Activated gamma-delta T cell (primary cell): ENCODE measurements around the gene CRAMP1.
A peak's percentile ranks its signal among the peaks of the same experiment; 100 is the strongest.

Source experiments
- DNase-seq: peaks from one replicate; lab custom pipeline; 2025; lab: John Stamatoyannopoulos, UW

Gene CRAMP1

GRCh38 chr16:1596516-1596915 is 15.6 kb upstream of the CRAMP1 start:
- DNase-seq, result no peak

DNA sequence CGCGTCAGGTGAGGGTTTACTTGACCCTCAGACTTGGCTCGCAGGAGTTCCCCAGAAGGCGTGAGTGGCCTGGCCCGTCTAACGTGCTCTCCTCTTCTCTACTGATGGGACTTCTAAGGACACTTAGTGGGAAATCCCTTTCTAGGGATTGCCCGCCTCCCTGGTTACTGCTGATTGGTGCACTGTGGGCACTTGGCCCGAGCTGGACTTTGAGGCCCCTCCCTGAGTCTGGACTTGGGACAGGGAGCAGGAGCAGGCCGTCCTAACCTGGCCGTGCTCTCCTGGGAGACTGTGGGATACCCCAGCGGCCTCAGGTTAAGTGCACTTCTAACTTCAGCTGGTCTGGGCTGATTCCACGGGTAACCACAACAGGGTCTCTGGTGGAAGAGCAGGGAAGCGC is 15.0 kb upstream of the CRAMP1 start:
- no peak for DNase-seq

DNA sequence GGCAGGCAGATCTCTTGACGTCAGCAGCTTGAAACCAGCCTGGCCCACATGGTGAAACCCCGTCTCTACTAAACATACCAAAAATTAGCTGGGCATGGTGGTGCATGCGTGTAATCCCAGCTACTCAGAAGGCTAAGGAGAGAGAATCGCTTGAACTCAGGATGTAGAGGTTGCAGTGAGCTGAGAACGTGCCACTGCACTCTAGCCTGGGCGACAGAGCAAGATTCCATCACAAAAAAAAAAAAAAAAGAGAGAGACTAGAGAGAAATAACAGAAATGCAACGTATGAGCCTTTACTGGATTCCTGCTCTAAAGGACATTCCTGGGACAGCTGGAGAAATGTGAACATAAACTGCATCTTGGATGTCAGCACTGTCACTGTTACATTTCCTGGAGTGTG is 11.1 kb upstream of the CRAMP1 start:
- DNase-seq, result no peak

GRCh38 chr16:1601489-1601888 is 10.7 kb upstream of the CRAMP1 start:
- DNase-seq, result no peak

DNA sequence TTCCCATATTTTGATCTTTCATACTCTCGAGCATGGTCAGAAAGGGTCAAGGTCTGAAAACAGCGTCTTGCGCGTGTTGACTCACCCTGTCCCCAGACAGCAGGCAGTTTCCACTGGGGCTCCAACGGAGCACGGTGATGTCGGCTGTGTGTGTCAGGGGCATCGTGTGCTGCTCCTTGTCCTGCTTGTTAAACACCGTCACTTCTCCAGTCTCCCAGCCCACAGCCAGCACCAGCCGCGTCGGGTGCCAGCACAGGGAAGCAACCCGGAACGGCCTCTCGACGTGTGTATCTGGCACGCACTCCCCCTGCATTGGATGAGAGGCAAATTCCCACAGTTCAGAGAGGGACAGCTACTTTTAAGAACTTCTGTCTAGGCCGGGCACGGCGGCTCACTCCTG is 9.9 kb upstream of the CRAMP1 start:
- DNase-seq, result no peak

DNA sequence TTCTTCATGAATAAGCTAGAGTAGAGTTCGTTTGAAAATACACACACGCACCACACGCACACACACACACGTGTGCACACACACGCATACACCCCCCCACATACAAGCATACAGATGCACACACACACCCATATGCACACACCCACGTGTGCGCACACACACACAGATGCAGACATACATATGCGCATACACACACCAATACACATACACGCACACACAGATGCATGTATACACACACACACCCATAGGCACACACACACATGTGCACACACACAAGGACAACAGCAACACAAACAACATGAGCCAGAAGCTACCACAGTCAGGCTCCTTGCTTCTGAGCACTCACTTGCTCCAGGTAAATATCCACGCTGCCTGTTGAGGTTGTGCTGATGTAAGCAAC is 5.4 kb upstream of the CRAMP1 start:
- DNase-seq, result no peak

DNA sequence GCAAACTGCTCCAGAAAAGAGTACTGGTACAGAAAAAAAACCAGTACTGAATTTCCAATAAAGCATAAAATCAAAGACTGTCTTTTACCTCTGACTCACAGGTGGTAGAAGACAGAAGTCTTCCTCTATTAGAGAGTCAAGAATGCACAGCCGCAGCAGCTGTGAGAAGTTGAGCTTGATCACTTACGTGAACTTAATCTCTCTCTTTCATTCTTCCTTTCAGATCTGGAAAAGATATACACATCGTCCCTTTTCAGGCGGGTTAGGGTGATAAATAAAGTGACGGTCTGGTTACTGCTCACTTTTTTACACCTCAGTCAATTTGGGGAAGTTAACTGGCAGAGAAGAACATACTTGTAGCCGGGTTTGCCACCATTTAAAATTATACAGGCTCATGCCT is 4.2 kb upstream of the CRAMP1 start:
- no peak for DNase-seq

- peak; percentile 88 for DNase-seq
These were observed 1.9 kb upstream of the CRAMP1 start for GRCh38 chr16:1610071-1610898.

GRCh38 chr16:1610899-1611632 is 1.1 kb upstream of the CRAMP1 start:
- DNase-seq, result no peak

DNA sequence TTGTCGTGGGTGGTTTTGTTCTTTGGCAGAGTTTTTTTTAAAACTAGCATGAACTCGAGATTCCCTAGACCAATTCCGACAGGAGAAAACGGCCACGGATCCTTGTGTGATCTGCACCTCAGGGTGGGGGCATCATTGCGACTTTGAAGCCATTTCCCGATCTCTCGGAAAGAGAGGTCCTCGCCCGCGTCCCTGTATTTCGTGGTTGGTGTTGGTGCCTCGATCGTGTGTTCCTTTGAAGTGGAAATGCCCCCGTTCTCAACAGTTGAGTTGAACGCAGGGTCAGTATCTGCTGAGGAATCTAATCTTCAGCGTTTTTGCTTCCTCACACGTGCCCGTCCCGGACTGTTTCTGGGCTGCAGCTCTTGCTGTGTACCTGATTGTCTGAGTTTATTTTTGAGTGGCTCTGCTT is 1.1 kb downstream of the CRAMP1 start:
- DNase-seq, result no peak

DNA sequence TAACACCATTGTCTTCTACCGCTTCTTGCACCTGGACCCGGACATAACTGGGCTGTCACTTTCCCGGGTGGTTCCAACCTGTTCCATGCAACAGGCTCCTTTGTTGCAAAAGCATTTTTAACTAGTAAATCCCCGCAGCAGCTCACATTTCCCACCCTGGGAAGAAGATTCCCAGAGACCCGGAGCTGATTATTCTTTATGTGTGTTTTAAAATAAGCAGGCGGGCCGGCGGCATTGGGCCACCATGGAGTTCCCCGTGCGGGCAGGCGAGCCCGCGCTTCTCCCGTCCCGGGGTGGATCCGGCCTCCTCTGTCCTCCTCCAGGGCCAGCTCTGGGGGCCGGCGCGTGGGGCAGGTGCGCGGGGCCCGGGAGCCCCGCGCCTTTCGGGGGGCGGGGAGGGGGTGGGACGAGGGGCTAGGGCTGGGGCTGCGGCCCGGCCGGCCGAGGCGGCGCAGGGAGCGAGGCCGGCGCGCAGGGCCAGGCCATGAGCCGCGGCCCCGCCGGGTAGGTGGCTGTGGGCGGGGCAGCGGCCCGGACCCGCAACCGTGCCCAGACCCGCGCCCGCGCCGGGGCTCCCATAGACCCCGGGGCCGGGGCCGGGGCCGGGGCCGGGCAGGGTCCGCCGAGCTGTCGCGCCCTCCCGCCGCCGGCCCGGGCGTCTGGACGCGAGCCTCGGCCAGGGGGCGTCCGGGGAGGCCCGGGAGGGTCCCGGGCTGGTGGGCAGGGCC is 1.7 kb downstream of the CRAMP1 start:
- no peak for DNase-seq

- no peak for DNase-seq
These were observed 2.4 kb downstream of the CRAMP1 start for GRCh38 chr16:1614456-1615102.

- DNase-seq, result no peak
These were observed 3.6 kb downstream of the CRAMP1 start for GRCh38 chr16:1615761-1616160.

DNA sequence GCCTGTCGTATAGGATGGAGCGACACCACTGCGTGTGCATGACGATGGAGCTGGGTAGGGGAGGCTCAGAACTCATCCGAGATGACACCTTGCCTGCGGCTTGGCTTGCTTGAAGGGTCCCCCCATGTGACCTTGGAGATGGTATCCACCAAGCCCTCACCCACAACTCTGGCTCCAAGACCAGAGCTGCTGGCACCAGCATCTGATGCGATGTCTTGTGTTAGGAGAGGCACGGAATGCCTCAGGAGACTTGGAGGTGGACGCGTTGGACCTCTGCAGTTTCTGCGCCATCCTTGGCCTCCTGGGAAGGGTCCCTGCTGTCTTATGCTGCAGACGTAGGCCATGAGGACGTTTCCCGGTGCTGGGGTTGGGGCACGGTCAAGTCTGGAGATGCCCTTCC is 7.8 kb downstream of the CRAMP1 start:
- DNase-seq, result no peak

DNA sequence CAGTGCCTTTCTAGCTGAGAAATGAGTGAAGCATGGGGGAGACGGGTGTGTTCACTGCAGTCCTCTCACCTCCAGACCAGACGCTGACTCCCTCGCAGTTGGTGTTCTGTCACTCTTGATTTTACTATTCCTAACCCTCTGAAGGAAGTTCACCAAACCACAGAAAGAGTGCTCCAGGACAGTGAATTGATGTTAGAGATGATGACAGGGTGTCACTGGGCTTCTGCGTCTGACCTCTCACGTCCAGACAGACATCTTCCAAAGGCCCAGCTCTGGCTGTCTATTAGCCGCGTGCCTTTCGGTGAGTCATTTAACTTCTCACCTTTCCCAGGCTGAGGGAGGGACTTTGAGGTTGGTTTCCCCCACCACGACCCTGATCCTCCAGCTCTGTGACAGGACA is 8.2 kb downstream of the CRAMP1 start:
- no peak for DNase-seq

GRCh38 chr16:1621851-1622250 is 9.7 kb downstream of the CRAMP1 start:
- DNase-seq, result no peak

- no peak for DNase-seq
These were observed 14.2 kb downstream of the CRAMP1 start for GRCh38 chr16:1626327-1626726.

- DNase-seq, result no peak
These were observed 14.6 kb downstream of the CRAMP1 start for GRCh38 chr16:1626776-1627175.

- no peak for DNase-seq
These were observed 18.5 kb downstream of the CRAMP1 start for GRCh38 chr16:1630450-1631213.

DNA sequence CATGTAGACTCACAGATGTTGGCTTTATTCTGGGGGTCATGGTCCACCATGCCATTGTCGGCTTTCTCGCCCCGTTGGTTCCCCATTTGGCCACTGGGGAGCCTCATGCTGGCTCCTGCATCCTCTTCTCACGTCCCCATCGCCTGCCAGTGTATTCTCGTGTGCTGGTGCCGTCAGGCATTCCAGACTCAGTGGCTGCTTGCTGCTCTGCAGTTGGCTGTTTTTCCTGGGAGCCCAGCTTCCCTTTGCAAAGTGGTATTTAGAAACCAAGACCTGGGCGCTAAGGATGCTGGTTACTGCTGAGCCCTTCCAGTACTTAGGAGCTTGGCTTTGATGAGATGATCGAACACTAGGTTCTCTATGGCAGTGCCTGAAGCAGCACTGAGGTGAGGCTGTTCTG is 19.1 kb downstream of the CRAMP1 start:
- no peak for DNase-seq

DNA sequence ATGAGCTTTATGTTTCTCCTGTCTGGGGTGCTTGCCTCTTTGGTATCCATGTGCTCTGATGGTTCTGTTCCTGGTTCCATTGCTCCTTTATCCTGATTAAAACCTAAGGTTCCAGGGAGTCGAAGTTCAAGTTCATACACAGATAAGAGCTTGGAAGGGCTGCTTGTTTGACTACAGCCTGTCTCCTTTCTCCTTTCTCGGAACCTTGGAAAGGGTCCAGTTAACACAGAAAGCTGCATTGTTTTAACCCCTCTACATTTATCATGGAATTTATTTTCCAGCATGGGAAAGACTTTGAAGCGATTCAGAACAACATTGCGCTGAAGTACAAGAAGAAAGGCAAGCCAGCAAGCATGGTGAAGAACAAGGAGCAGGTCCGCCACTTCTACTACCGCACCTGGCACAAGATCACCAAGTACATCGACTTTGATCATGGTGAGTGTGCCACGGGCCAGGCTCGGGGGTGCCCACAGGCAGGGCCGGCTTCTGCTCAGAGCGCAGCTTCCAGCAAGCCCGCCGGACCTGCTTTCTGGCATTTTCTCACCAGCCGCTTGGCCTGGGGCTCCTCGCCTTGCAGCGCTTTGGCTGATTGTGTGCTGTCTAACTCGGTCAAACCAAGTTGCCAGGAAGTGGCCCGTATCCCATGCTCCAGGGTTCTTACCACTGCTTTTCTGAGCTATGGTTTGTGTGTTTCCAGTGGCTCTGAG is 19.9 kb downstream of the CRAMP1 start:
- no peak for DNase-seq
